ENCODE measurements around the gene TMEM220.

The TMEM220 gene

GRCh38 chr17:10681866-10682446, 47.9 kb downstream of the TMEM220 start:
- Histone ChIP-seq H3K27ac (peak overlapping the region; percentile 48 to 69), H3K36me3 (peaks cover 37 to 62% (median 59%) of the 10 kb centered on the region in 3 donors), H3K9me3 (no peaks in the 10 kb centered on the region), H3K27me3 (no peaks in the 10 kb centered on the region), H3K4me3 (peak overlapping the region in 1 of 2 donors; percentile 13), H3K4me1 (peaks cover 0 to 32% (median 8%) of the 10 kb centered on the region in 4 donors)
- TF ChIP-seq CTCF (IDR thresholded peaks at IDR 0.05), result no peak
- no peak for DNase-seq
- intact Hi-C loops (cut with DNase I; ENCODE audit: low total_unique reads), result no loop called here

- no peak overlapping the region for H3K27ac ChIP-seq
- peaks cover 34 to 52% (median 44%) of the 10 kb centered on the region in 3 donors for H3K36me3 ChIP-seq
- no peaks in the 10 kb centered on the region for H3K9me3 ChIP-seq
- no peak overlapping the region for H3K4me3 ChIP-seq
- H3K4me1 ChIP-seq, result peaks cover 0 to 7% (median 0%) of the 10 kb centered on the region in 4 donors
- no peak for DNase-seq
- intact Hi-C loops (cut with DNase I; ENCODE audit: low total_unique reads), result no loop called here
- no peaks in the 10 kb centered on the region for H3K27me3 ChIP-seq
- TF ChIP-seq CTCF (IDR thresholded peaks at IDR 0.05), result no peak
Observed at GRCh38 chr17:10674704-10675103, 55.1 kb downstream of the TMEM220 start.

- Histone ChIP-seq H3K27ac (peak overlapping the region; percentile 6 to 37), H3K27me3 (no peaks in the 10 kb centered on the region), H3K36me3 (peaks cover 26 to 39% (median 30%) of the 10 kb centered on the region in 3 donors), H3K9me3 (no peaks in the 10 kb centered on the region), H3K4me1 (peaks cover 0 to 20% (median 0%) of the 10 kb centered on the region in 4 donors), H3K4me3 (no peak overlapping the region)
- no peak for TF ChIP-seq CTCF (IDR thresholded peaks at IDR 0.05)
- intact Hi-C loops (cut with DNase I; ENCODE audit: low total_unique reads), result no loop called here
- DNase-seq, result no peak
Observed at GRCh38 chr17:10673312-10673711, 56.5 kb downstream of the TMEM220 start.

GRCh38 chr17:10668775-10669174, 61.0 kb downstream of the TMEM220 start:
- intact Hi-C loops (cut with DNase I; ENCODE audit: low total_unique reads), result no loop called here
- DNase-seq, result no peak
- Histone ChIP-seq H3K36me3 (no peaks in the 10 kb centered on the region), H3K9me3 (no peaks in the 10 kb centered on the region), H3K4me1 (peaks cover 0 to 28% (median 0%) of the 10 kb centered on the region in 4 donors), H3K27ac (peak overlapping the region; percentile 17 to 35), H3K4me3 (no peak overlapping the region), H3K27me3 (no peaks in the 10 kb centered on the region)
- no peak for TF ChIP-seq CTCF (IDR thresholded peaks at IDR 0.05)

GRCh38 chr17:10666906-10667305, 62.9 kb downstream of the TMEM220 start:
- Histone ChIP-seq H3K9me3 (no peaks in the 10 kb centered on the region), H3K27me3 (no peaks in the 10 kb centered on the region), H3K27ac (peak overlapping the region; percentile 29 to 46), H3K4me1 (peaks cover 0 to 23% (median 0%) of the 10 kb centered on the region in 4 donors), H3K4me3 (no peak overlapping the region), H3K36me3 (peaks cover 0 to 1% (median 0%) of the 10 kb centered on the region in 3 donors)
- no peak for TF ChIP-seq CTCF (IDR thresholded peaks at IDR 0.05)
- no peak for DNase-seq
- intact Hi-C loops (cut with DNase I; ENCODE audit: low total_unique reads), result no loop called here

Measured in tibial artery (tissue), 4 donors.